Measurements from ENCODE around the gene PIGQ.

- TF ChIP-seq CTCF (conservative IDR thresholded peaks at IDR 0.05; ENCODE audit: low read depth, low read length) (no peak), ELK1 (IDR thresholded peaks at IDR 0.05; ENCODE audit: borderline replicate concordance, low read depth, low read length) (no peak)
These were observed 14.2 kb downstream of the PIGQ start for GRCh38 chr16:583815-584591.

All from IMR-90 (cell line).